Motor neuron (in vitro differentiated cells): ENCODE measurements around the gene MYO16. TPM values are rescaled to one million over a fixed set of nuclear protein-coding genes. Genes with fewer than 3 reads are reported as not detected.
A peak's percentile ranks its signal among the peaks of the same experiment; 100 is the strongest.

ENCODE experiments used
- ATAC-seq, 8 experiments: fragments of 200-7000 bp; cut with Tn5 transposase; replicated peaks in 6 of 8; 2 replicates each; pipeline ENCODE4 v1.8.0; 2021; ENCODE audit warnings: mild to moderate bottlenecking in 8 of 8, moderate library complexity in 8 of 8
- H3K27ac ChIP-seq, 2 donors: fragments of 250-450 bp; sonication (Bioruptor Pico); 2 replicates each; pipeline ENCODE4 v1.9.0; 2021; ENCODE audit warnings: antibody characterized with exemption in 2 of 2, mild to moderate bottlenecking in 2 of 2, moderate library complexity in 1 of 2
- H3K4me1 ChIP-seq, 2 donors: fragments of 250-450 bp; sonication (Bioruptor Pico); replicated peaks in 1 of 2; 2 replicates each; pipeline ENCODE4 v1.6.1; 2021; ENCODE audit warnings: antibody characterized with exemption in 2 of 2, mild to moderate bottlenecking in 2 of 2, moderate library complexity in 1 of 2
- H3K4me3 ChIP-seq, 5 donors: fragments of 250-450 bp; sonication (Bioruptor Pico); 2 replicates each; pipeline ENCODE4 v1.9.0; 2021; ENCODE audit warnings: antibody characterized with exemption in 5 of 5, mild to moderate bottlenecking in 5 of 5, moderate library complexity in 4 of 5
- WGBS, 10 experiments: fragments of 450-650 bp; shearing (Covaris generic); methylation state at CpG; one replicate each; pipeline ENCODE4 v1.0.0; 2022; 5-methylcytosine and 5-hydroxymethylcytosine counted together
- in situ Hi-C, 9 experiments: fragments of 400-800 bp; cut with MboI; loops; one replicate each; pipeline ENCODE4 v1.15.0; 2021; ENCODE audit warnings: low sequenced_read_pairs in 9 of 9, low pct_unique_long_range_greater_than_20kb in 2 of 9; ENCODE audit not compliant: unreplicated experiment in 9 of 9
- total RNA-seq, 8 experiments: library from RNA; unstranded; fragments of 300-600 nt; gene quantifications; 2 replicates each; pipeline versions ENCODE4 v1.2.3 to v1.2.4, GENCODE V29; 2022

Gene MYO16
- 10 to 100 TPM in 2 of 8 experiments, 1 to 10 TPM in 3, under 1 TPM in 3; 0.18 to 16.0 (median 6.2) TPM for total RNA-seq

DNA sequence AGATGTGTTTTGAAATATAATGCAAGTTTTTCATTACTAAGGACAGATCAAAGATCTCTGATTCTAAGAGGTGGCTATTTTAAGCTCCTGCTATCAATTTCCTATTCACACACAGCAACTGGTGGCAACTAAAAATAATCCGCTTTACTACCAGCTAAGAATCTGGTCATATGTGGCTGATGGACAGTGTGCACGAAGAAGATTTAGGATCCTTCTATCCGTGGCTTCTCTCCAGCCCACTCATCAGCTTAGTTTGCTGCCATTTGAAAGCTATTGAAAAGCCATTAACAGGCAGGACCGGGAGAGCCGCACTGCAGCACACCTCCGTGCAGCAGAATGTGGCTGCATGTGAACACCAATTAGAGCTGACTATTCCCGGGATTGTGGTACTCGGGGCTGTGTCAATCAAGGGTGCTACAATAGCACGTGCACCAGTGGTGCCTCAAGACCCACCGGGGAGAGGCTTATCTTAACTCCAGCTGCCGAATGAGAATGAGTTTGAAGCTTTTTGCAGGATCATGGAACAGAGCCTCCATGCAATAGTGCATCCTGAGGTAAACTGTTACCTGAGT lies at the start of gene MYO16:
TSS of gene MYO16 (plus strand) at position 431 of the 572 bp plus-strand sequence. CDS start 234 bp downstream, outside the sequence.
- H3K27ac ChIP-seq, result no peak within 1 kb of the TSS
- peak in 5 of 8 experiments; percentile 81 to 99 (median 97) for ATAC-seq
- 0 to 52% (median 31%) methylated on average over 1 to 11 of the region's 11 CpGs; no CpG with 5 or more reads in 1 of the 10 experiments for WGBS, 10 experiments
- in situ Hi-C loops, result no loop called here
- H3K4me3 ChIP-seq, result no peak within 1 kb of the TSS
- H3K4me1 ChIP-seq, result peaks cover 0 to 7% of the 10 kb centered on the region in 2 donors

DNA sequence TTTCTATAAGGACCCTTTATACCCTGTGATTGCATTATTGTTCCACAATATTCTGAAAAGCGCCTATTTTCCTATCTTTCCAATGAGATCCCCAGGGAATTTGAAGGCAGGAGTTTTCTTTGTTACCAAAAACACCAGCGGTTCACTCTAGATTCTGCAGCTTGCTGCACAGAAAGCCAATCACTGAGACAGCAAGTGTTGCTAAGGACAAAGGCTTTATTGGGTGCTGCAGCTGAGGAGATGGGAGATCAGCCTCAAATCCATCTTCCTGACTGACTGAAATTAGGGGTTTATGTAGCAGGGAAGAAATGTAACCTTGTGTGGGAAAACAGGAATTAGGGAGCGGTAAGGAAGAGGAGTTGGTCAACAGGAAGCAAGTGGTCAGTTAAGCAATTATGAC lies 42.6 kb upstream of the MYO16 start:
- Histone ChIP-seq H3K27ac (no peak overlapping the region), H3K4me3 (no peak overlapping the region), H3K4me1 (no peaks in the 10 kb centered on the region)
- WGBS, 10 experiments, result 0 to 100% (median 89%) methylated on average over 1 to 3 of the region's 3 CpGs; no CpG with 5 or more reads in 2 of the 10 experiments
- no peak for ATAC-seq
- in situ Hi-C loops, result no loop called here

DNA sequence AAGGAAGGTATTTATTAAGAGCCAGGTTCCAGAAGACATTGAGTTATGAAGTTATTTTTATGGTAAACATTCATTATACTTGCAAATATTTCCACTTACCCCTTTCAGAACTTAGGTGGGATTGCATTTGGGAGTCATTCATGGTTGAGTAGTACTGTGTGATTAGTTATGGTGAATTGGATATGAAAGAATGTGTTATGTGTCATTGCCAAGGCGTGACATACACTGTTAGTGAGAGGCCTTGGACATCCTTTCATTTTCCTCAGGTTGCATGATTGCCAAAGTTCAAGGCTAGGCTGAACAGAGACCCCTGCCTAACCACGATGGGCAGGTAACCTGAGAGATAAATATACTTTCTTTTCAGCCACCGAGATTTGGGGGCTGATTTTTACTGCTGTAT lies 40.9 kb upstream of the MYO16 start:
- Histone ChIP-seq H3K4me1 (no peaks in the 10 kb centered on the region), H3K27ac (no peak overlapping the region), H3K4me3 (no peak overlapping the region)
- ATAC-seq, result peak in 2 of 8 experiments; percentile 54 to 72
- in situ Hi-C loops, result no loop called here
- WGBS, 10 experiments, result 0 to 100% (median 86%) methylated on average over 1 to 3 of the region's 3 CpGs; no CpG with 5 or more reads in 2 of the 10 experiments

DNA sequence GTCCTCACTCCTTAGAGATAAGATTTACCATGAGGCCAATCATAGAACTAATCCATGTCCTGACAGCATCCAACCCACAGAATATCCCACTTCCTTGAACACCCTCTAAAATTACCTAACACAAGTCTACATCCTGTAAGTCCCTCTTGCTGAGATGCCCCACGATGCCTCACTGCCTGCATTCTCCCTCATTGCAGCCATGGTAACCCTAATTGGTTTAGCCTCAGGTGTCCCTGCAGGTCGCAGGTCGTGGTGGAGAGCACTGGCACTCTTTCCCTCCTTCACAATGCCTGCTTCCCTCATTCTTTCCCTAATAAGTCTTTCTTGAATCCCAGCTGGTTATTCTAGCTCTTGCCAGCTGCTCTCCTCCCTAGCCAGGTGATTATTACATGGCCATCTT lies 35.3 kb upstream of the MYO16 start:
- peaks cover 9 to 17% of the 10 kb centered on the region in 2 donors for H3K4me1 ChIP-seq
- 0 to 60% (median 36%) methylated on average over 1 to 3 of the region's 3 CpGs; no CpG with 5 or more reads in 3 of the 10 experiments for WGBS, 10 experiments
- H3K27ac ChIP-seq, result no peak overlapping the region
- no peak overlapping the region for H3K4me3 ChIP-seq
- ATAC-seq, result no peak
- in situ Hi-C loops, result no loop called here

DNA sequence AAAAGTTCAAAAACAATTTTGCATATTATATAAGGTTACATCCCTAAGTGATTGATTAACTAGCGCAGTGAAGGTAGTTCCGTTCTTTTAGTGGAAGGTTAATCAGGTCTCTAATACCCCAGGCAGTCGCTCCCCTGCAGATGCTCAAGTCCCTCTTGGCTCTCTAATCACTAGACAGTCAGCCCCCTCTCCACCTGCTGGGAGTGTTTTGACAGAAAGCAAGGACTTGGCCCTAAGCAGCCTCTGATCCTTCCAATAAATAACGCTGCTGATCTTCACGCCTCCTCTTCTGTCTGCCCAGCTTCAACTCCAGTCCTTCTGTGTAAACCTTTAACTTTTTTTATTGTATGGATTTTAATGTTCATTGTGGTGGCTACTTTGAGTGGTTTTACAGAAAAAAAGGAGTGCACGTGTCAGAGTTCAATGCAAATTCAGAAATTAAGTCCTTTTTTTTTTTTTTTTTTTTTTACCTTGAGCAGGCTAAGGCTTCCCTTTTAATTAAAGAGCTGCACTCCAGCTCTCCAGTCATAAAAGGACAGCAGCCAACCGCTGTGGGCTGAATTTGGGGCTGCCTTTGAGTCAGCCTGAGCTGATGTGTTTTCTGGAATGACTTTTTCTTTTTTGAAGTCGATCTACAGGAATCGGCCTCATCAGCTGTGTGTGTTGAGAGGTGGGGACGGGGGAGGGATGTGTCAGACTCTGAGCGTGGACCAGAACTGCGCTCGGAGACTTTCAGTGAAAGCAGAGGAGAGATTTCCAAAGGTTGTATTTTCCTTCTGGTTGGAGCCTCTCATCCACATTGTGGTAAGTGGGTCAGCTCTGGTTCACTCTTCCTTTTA lies 33.8 kb upstream of the MYO16 start:
- peak; percentile 20 to 71 (median 54) for ATAC-seq
- in situ Hi-C loops, result no loop called here
- no peak overlapping the region for H3K27ac ChIP-seq
- H3K4me3 ChIP-seq, result no peak overlapping the region
- peaks cover 9 to 17% of the 10 kb centered on the region in 2 donors for H3K4me1 ChIP-seq
- 0 to 66% (median 42%) methylated on average over 3 to 11 of the region's 13 CpGs; no CpG with 5 or more reads in 1 of the 10 experiments for WGBS, 10 experiments

DNA sequence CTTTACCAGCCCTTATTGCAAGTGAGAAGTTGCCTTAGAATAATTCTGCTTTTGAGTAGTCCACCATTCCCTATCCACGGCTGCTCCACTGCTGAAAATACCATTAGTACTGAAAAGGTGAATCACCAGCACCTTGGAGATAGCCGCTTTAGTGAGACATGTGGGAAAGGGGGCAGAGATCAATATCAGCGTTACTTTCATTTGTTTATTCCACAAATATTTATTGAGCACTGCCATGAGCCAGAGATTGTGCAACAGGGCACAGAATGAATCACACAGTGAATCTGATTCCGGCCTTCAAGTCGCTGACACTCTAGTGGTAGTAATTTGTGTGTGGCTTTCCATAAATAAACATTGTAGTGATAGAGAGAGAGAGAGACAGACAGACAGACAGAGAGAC lies 31.5 kb upstream of the MYO16 start:
- ATAC-seq, result peak in 1 of 8 experiments; percentile 43
- Histone ChIP-seq H3K4me1 (peaks cover 9 to 17% of the 10 kb centered on the region in 2 donors), H3K27ac (no peak overlapping the region), H3K4me3 (no peak overlapping the region)
- in situ Hi-C loops, result no loop called here
- WGBS, 10 experiments, result 20 to 90% (median 73%) methylated on average over 1 to 5 of the region's 5 CpGs

DNA sequence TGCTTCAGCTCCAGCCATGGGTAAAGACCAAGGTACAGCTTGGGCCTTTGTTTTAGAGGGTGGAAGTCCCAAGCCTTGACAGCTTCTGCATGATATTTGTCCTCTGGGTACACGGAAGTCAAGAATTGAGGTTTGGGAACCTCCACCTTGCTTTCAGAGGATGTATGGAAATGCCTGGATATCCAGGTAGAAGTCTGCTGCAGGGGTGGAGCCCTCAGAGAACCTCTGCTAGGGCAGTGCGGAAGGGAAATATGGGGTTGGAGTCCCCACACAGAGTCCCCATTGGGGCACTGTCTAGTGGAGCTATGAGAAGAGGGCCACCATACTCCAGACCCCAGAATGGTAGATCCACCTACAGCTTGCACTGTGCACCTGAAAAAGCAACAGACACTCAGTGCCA lies 23.0 kb upstream of the MYO16 start:
- H3K4me3 ChIP-seq, result no peak overlapping the region
- no peak overlapping the region for H3K27ac ChIP-seq
- no peak for ATAC-seq
- no peaks in the 10 kb centered on the region for H3K4me1 ChIP-seq
- in situ Hi-C loops, result loop anchor here in 3 of 9 experiments (25.0 kb wide), 1 partner anchor 281 kb away; no protein-coding TSS in a partner anchor
- WGBS, 10 experiments, result 0 to 100% (median 86%) methylated on average over 1 to 2 of the region's 2 CpGs; no CpG with 5 or more reads in 3 of the 10 experiments

DNA sequence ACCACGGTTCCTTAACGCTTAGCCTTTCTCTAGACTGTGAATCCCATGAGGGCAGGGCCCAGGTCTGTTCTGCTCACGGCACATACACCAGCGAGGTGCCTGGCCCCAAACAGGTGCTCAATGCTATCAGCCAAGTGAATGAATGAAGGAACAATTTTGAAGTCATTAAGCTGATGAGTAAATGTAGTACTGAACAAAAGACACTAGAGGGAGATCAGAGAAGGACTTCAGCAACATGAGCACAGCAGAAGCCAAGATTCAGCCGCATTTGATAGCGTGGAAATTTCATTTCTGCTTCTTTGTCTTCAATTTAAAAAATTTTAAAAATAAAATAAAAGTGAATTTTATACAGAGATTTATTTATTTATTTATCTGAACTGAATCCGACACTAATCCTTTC lies 20.1 kb upstream of the MYO16 start:
- H3K27ac ChIP-seq, result no peak overlapping the region
- no peak overlapping the region for H3K4me3 ChIP-seq
- ATAC-seq, result peak in 3 of 8 experiments; percentile 59 to 74 (median 64)
- in situ Hi-C loops, result loop anchor here in 3 of 9 experiments (25.0 kb wide), 1 partner anchor 278 kb away; no protein-coding TSS in a partner anchor
- 15 to 100% (median 80%) methylated on average over 1 to 7 of the region's 7 CpGs for WGBS, 10 experiments
- H3K4me1 ChIP-seq, result no peaks in the 10 kb centered on the region

DNA sequence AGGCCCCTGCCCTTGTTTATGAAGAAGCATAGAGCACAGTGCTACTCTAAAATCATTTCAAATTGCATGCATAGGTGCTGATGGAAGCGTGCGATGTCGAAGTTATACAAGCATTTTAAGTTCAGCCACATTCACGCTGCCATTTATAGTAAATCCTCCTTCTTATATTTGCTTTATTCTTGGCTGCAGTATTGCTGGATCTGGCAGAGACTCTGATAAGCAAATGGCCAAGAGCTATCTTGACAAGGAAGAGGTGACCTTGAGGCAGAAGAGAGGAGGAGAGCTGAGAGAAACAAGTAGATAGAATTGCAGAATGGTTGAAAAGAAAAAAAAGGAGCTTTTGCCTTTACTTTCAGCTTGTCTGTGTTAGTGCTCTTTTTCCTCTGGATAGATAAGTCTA lies 18.9 kb upstream of the MYO16 start:
- Histone ChIP-seq H3K4me1 (no peaks in the 10 kb centered on the region), H3K27ac (no peak overlapping the region), H3K4me3 (no peak overlapping the region)
- 0 to 100% (median 95%) methylated on average over 2 to 4 of the region's 4 CpGs; no CpG with 5 or more reads in 2 of the 10 experiments for WGBS, 10 experiments
- ATAC-seq, result no peak
- in situ Hi-C loops, result loop anchor here in 3 of 9 experiments (25.0 kb wide), 1 partner anchor 277 kb away; no protein-coding TSS in a partner anchor

DNA sequence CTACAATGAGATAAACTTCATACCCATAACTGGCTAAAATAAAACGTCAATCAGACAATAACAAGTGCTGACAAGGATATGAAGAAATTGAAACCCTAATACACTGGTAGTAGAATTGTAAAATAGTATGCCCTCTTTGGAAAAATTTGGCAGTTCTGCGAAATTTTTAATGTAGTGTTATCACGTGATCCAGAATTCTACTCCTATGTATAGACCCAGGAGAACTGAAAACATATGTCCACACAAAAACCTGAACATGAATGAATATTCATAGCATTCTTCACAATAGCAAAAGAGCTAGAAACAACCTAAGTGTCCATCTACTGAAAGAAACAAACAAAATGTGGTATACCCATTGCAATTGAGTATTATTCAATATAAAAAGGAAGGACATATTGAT lies 14.2 kb upstream of the MYO16 start:
- Histone ChIP-seq H3K4me1 (peaks cover 0 to 5% of the 10 kb centered on the region in 2 donors), H3K4me3 (no peak overlapping the region), H3K27ac (no peak overlapping the region)
- WGBS, 10 experiments, result 0 to 100% (median 70%) methylated on average over 1 to 3 of the region's 3 CpGs; no CpG with 5 or more reads in 1 of the 10 experiments
- in situ Hi-C loops, result loop anchor here in 3 of 9 experiments (25.0 kb wide), 1 partner anchor 272 kb away; no protein-coding TSS in a partner anchor
- ATAC-seq, result no peak

DNA sequence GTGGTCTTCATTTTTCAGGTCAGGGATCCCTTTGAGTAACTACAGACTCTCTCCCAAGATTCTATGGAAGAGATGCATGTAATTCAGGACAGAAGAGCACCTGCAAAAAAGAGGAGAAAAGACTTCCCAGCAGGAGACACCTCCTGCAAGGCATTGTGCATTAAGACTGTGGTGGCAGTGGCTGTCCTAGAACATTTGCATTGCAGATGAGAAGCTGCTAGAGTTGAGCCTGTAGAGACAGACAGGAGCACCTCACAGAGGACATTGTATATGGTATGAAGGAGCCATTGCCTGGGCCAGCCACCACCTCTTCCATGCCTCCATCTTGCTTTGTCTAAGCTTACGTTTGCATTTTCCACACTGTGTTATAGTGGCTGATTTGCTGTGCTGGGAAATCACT lies 11.2 kb upstream of the MYO16 start:
- H3K4me3 ChIP-seq, result no peak overlapping the region
- peaks cover 0 to 5% of the 10 kb centered on the region in 2 donors for H3K4me1 ChIP-seq
- no peak overlapping the region for H3K27ac ChIP-seq
- in situ Hi-C loops, result loop anchor here in 3 of 9 experiments (25.0 kb wide), 1 partner anchor 269 kb away; no protein-coding TSS in a partner anchor
- ATAC-seq, result peak in 2 of 8 experiments; percentile 56 to 71
- 0 to 83% (median 60%) methylated on average over 1 of the region's 1 CpG; no CpG with 5 or more reads in 5 of the 10 experiments for WGBS, 10 experiments

DNA sequence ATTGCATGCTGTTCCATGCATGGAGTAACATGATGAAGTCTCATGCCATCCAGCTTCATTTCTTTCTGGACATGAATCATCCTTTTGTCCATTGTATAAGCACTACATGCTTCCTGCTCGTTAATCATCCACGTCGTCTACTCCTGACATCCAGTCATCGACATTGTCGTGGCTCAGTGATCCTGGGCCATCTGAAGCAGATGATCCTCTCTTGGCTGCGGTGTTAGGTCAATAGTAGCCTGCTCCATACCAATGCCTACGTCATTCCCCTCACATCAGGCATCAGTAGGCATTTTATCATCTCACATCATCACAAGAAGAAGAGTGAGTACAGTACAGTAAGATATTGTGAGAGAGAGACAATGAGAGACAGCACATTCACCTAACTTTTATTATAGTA lies 7.9 kb upstream of the MYO16 start:
- in situ Hi-C loops, result loop anchor here in 3 of 9 experiments (25.0 kb wide), 1 partner anchor 266 kb away; no protein-coding TSS in a partner anchor
- H3K4me3 ChIP-seq, result no peak overlapping the region
- H3K4me1 ChIP-seq, result peaks cover 0 to 5% of the 10 kb centered on the region in 2 donors
- H3K27ac ChIP-seq, result no peak overlapping the region
- ATAC-seq, result peak in 5 of 8 experiments; percentile 63 to 98 (median 93)
- WGBS, 10 experiments, result 23 to 85% (median 60%) methylated on average over 1 to 7 of the region's 7 CpGs; no CpG with 5 or more reads in 1 of the 10 experiments

DNA sequence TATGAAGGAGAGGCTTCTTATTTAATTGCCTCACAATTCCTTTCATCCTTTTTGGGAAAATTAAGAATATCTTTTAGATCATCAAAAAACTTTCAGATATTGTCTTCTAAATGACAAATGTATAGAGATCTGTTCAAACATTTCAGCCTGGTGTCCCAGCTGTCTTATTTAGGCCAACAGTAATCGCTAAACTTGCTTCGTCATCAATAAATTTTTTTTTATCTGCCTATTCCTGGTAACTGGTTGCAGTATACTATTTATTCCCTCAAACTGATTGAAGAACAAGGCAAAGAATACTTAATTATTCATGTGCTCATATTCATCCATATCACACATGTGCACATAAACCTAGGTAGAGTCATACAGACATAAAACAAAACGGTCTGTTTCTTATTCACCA lies 5.3 kb upstream of the MYO16 start:
- peaks cover 0 to 6% of the 10 kb centered on the region in 2 donors for H3K4me1 ChIP-seq
- ATAC-seq, result no peak
- H3K27ac ChIP-seq, result no peak overlapping the region
- in situ Hi-C loops, result loop anchor here in 3 of 9 experiments (25.0 kb wide), 1 partner anchor 263 kb away; no protein-coding TSS in a partner anchor
- no peak overlapping the region for H3K4me3 ChIP-seq
- WGBS, 10 experiments, result 36 to 100% (median 89%) methylated on average over 1 to 3 of the region's 3 CpGs
